GM23338 (cell line): ENCODE results near the gene TP53BP2. TPM values are rescaled to one million over a fixed set of nuclear protein-coding genes. Genes with fewer than 3 reads are reported as not detected.
A peak's percentile ranks its signal among the peaks of the same experiment; 100 is the strongest.

Experiments
- ATAC-seq: fragments of 200-7000 bp; cut with Tn5 transposase; 3 replicates; pipeline ENCODE4 v1.9.1; 2020
- DNase-seq: peaks from one replicate; pipeline ENCODE4 v3.0.0-alpha.2; 2015; ENCODE audit warnings: low spot score
- H2AFZ ChIP-seq: fragments of 200-600 bp; sonication (generic); 2 replicates; pipeline ENCODE4 v1.8.0; 2016; ENCODE audit warnings: antibody characterized with exemption, mild to moderate bottlenecking, moderate library complexity
- H3F3A ChIP-seq: fragments of 200-600 bp; sonication (generic); replicated peaks from 2 replicates; pipeline ENCODE4 v1.8.0; 2017; ENCODE audit warnings: antibody characterized with exemption, mixed run types, low read depth
- H3K27ac ChIP-seq: fragments of 200-600 bp; sonication (generic); 2 replicates; pipeline ENCODE4 v1.6.1; 2016; ENCODE audit warnings: low read depth
- H3K27me3 ChIP-seq: fragments of 200-600 bp; sonication (generic); 2 replicates; pipeline ENCODE4 v1.8.0; 2016; ENCODE audit warnings: mild to moderate bottlenecking, mixed run types, moderate library complexity; ENCODE audit not compliant: insufficient read depth
- H3K36me3 ChIP-seq: fragments of 200-600 bp; sonication (generic); 2 replicates; pipeline ENCODE4 v1.8.0; 2016; ENCODE audit warnings: mild to moderate bottlenecking; ENCODE audit not compliant: insufficient read depth
- H3K4me1 ChIP-seq: fragments of 200-600 bp; sonication (generic); 2 replicates; pipeline ENCODE4 v1.8.0; 2016; ENCODE audit warnings: mild to moderate bottlenecking, moderate library complexity; ENCODE audit not compliant: insufficient read depth
- H3K4me2 ChIP-seq: fragments of 200-600 bp; sonication (generic); 2 replicates; pipeline ENCODE4 v1.7.1; 2017; ENCODE audit warnings: mixed run types
- H3K4me3 ChIP-seq: fragments of 200-600 bp; sonication (generic); 2 replicates; pipeline ENCODE4 v1.6.1; 2016; ENCODE audit warnings: mixed run types
- H3K79me2 ChIP-seq: fragments of 200-600 bp; sonication (generic); replicated peaks from 2 replicates; pipeline ENCODE4 v1.8.0; 2017; ENCODE audit warnings: mild to moderate bottlenecking; ENCODE audit not compliant: insufficient read depth
- H3K9me2 ChIP-seq: fragments of 200-600 bp; sonication (generic); 2 replicates; pipeline ENCODE4 v1.8.0; 2017; ENCODE audit not compliant: insufficient read depth
- H4K20me1 ChIP-seq: fragments of 200-600 bp; sonication (generic); replicated peaks from 2 replicates; pipeline ENCODE4 v1.8.0; 2017; ENCODE audit warnings: mild to moderate bottlenecking; ENCODE audit not compliant: insufficient read depth
- H3K27ac Mint-ChIP-seq: 2 replicates; pipeline ENCODE4 v1.8.0; 2020; ENCODE audit warnings: inconsistent platforms, mild to moderate bottlenecking, moderate library complexity, mixed read lengths
- H3K27me3 Mint-ChIP-seq: 3 replicates; pipeline ENCODE4 v1.8.0; 2022; ENCODE audit warnings: low read depth, mild to moderate bottlenecking, moderate library complexity, mixed read lengths, inconsistent platforms; ENCODE audit not compliant: insufficient read depth, poor library complexity
- H3K36me3 Mint-ChIP-seq: 3 replicates; pipeline ENCODE4 v1.8.0; 2021; ENCODE audit warnings: low read depth, mild to moderate bottlenecking, inconsistent platforms, moderate library complexity, mixed read lengths
- H3K4me1 Mint-ChIP-seq: 3 replicates; pipeline ENCODE4 v1.8.0; 2020; ENCODE audit warnings: mild to moderate bottlenecking, inconsistent platforms, mixed read lengths
- H3K4me3 Mint-ChIP-seq: 3 replicates; pipeline ENCODE4 v1.8.0; 2021; ENCODE audit warnings: moderate library complexity, mild to moderate bottlenecking, inconsistent platforms, mixed read lengths
- H3K9me3 Mint-ChIP-seq: 3 replicates; pipeline ENCODE4 v1.8.0; 2020; ENCODE audit warnings: moderate library complexity, mild to moderate bottlenecking, inconsistent platforms, mixed read lengths
- CREB1 ChIP-seq: fragments of 250-450 bp; sonication (Bioruptor Pico); IDR thresholded peaks from 2 replicates; pipeline ENCODE4 v1.5.0; 2020; ENCODE audit warnings: low read depth, mild to moderate bottlenecking, moderate library complexity
- ETS1 ChIP-seq: IDR thresholded peaks from 2 replicates; pipeline ENCODE4 v1.6.1; 2016; ENCODE audit warnings: antibody characterized with exemption
- EZH2phosphoT487 ChIP-seq: fragments of 200-600 bp; sonication (generic); IDR thresholded peaks from one replicate; pipeline ENCODE4 v1.8.1; 2018; ENCODE audit warnings: antibody characterized with exemption; ENCODE audit not compliant: unreplicated experiment
- REST ChIP-seq: IDR thresholded peaks from one replicate; pipeline ENCODE4 v1.6.1; 2018; ENCODE audit warnings: antibody characterized with exemption; ENCODE audit not compliant: unreplicated experiment
- ZNF114 ChIP-seq: fragments of 250-450 bp; sonication (Bioruptor Pico); IDR thresholded peaks from 2 replicates; pipeline ENCODE4 v1.5.0; 2020; ENCODE audit warnings: mild to moderate bottlenecking, moderate library complexity
- ZNF462 ChIP-seq: fragments of 250-450 bp; sonication (Bioruptor Pico); IDR thresholded peaks from 2 replicates; pipeline ENCODE4 v1.5.0; 2020; ENCODE audit warnings: mild to moderate bottlenecking, moderate library complexity
- polyA plus RNA-seq: library from polyadenylated mRNA; unstranded; fragments of >200 nt; fragmentation: Nextera tagmentation; extraction: Ambion mirVana; gene quantifications from 2 replicates; pipeline ENCODE4 v1.2.1, GENCODE V29; 2016
- total RNA-seq: library from RNA; depleted of rRNA; stranded (reverse); fragments of >200 nt; shearing (Covaris generic); gene quantifications from 2 replicates; pipeline ENCODE4 v1.2.3, GENCODE V29; 2014

TP53BP2 gene
- total and polyA plus RNA-seq, 2 experiments from 2014 or later = 10.1 to 32.9 TPM

DNA sequence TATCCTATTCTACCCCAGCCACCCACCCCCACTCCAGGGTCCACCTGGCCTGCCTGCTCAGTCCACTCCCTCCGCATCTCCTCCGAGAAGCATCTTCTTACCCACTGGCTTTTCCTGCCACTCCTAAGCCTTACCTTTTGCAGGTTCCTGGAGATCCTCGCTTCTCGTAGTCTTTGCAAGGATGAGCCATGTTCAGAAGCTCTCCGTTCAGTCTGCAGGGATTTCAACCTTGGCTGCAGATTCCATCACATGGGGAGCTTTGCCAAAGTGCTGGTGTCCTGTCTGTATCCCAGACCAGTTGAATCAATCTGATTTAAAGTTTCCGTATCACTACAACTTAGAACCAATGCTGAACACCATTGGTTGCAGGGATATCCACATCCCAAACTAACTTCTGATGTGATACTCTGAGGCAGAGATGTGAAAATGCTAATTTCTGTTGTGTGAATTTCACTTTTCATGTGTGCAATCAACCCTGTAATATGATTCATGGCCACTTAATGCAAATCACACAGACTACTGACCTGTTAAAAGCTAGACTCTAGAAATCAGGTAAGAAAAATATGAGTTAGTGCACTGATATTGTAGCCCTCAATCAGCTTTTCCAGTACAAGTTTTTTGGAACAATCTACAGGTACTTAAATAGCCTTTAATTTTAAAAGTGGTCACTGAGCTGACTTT, 71.5 kb downstream of the TP53BP2 start (continued):
- TF ChIP-seq ZNF462 (CRISPR knock-in tag) = no peak
- no peak for TF ChIP-seq ZNF114 (CRISPR knock-in tag)

GRCh38 chr1:223772771-223773160, 73.0 kb downstream of the TP53BP2 start:
- H3K9me2 ChIP-seq = no peaks in the 10 kb centered on the region
- Mint-ChIP-seq H3K4me3 (no peak overlapping the region), H3K27me3 (peaks cover 7% of the 10 kb centered on the region), H3K9me3 (peaks cover 7% of the 10 kb centered on the region), H3K4me1 (peaks cover 11% of the 10 kb centered on the region), H3K27ac (no peak overlapping the region), H3K36me3 (peaks cover 58% of the 10 kb centered on the region)
- no peak overlapping the region for H3K4me3 ChIP-seq
- peaks cover 12% of the 10 kb centered on the region for H3K36me3 ChIP-seq
- DNase-seq (no peak), ATAC-seq (peak; percentile 34; the same call in 2 of the 3 replicates)
- no peak overlapping the region for H2AFZ ChIP-seq
- H3F3A ChIP-seq = no peaks in the 10 kb centered on the region
- H4K20me1 ChIP-seq = peaks cover 4% of the 10 kb centered on the region
- no peak overlapping the region for H3K27ac ChIP-seq
- H3K27me3 ChIP-seq = no peaks in the 10 kb centered on the region
- H3K4me1 ChIP-seq = 0 out of 2 replicates have a peak, but pooled peaks cover 7% of the 10 kb centered on the region
- no peak overlapping the region for H3K4me2 ChIP-seq
- no peaks in the 10 kb centered on the region for H3K79me2 ChIP-seq
- TF ChIP-seq ZNF114 (CRISPR knock-in tag) (no peak), ETS1 (no peak), CREB1 (no peak), EZH2phosphoT487 (no peak), REST (no peak)
